HG03457 (cell line): ENCODE results near the gene MATN1.

Experiments
- ATAC-seq: cut with Tn5 transposase; IDR thresholded peaks from one replicate; pipeline ENCODE4 v1.9.1; 2021; ENCODE audit warnings: moderate number of reproducible peaks; ENCODE audit not compliant: unreplicated experiment

Gene MATN1

GRCh38 chr1:30665216-30666010 is 58.0 kb downstream of the MATN1 start:
- no peak for ATAC-seq

GRCh38 chr1:30664103-30664755 is 59.2 kb downstream of the MATN1 start:
- ATAC-seq, result no peak

GRCh38 chr1:30663596-30664091 is 59.7 kb downstream of the MATN1 start:
- ATAC-seq, result no peak

GRCh38 chr1:30662291-30662840 is 61.0 kb downstream of the MATN1 start:
- ATAC-seq, result no peak

GRCh38 chr1:30661311-30661710 is 62.1 kb downstream of the MATN1 start:
- ATAC-seq, result no peak
